HUES48 (cell line): ENCODE results near the gene MTMR12.
"Not testable (repeated sequence)": the region's sequence is repeated elsewhere in the genome, so short reads cannot be mapped to it uniquely, and the experiment has no call there.

Experiments used
- H3K27ac ChIP-seq: one replicate; pipeline ENCODE4 v1.7.0; 2013; ENCODE audit warnings: low read depth, low read length, inconsistent platforms
- H3K27me3 ChIP-seq: 2 replicates; pipeline ENCODE4 v1.6.1; 2013; ENCODE audit warnings: mild to moderate bottlenecking, low read length; ENCODE audit not compliant: control insufficient read depth, insufficient read depth
- H3K36me3 ChIP-seq: 2 replicates; pipeline ENCODE4 v1.6.1; 2013; ENCODE audit warnings: low read length; ENCODE audit not compliant: control insufficient read depth, insufficient read depth
- H3K4me1 ChIP-seq: 2 replicates; pipeline ENCODE4 v1.6.1; 2013; ENCODE audit warnings: mild to moderate bottlenecking, low read length; ENCODE audit not compliant: control insufficient read depth, insufficient read depth
- H3K4me3 ChIP-seq: 2 replicates; pipeline ENCODE4 v1.5.1; 2013; ENCODE audit warnings: mild to moderate bottlenecking, low read depth, low read length
- H3K9ac ChIP-seq: 2 replicates; pipeline ENCODE4 v1.6.1; 2013; ENCODE audit warnings: mild to moderate bottlenecking, low read depth, low read length, moderate library complexity
- H3K9me3 ChIP-seq: 2 replicates; pipeline ENCODE4 v1.6.1; 2013; ENCODE audit warnings: low read length; ENCODE audit not compliant: control insufficient read depth, insufficient read depth

Gene MTMR12

GRCh38 chr5:32297181-32298058, 15.3 kb downstream of the MTMR12 start:
- no peaks in the 10 kb centered on the region for H3K27me3 ChIP-seq
- no peak overlapping the region for H3K27ac ChIP-seq
- H3K4me3 ChIP-seq: no peak overlapping the region
- peaks cover 23% of the 10 kb centered on the region for H3K4me1 ChIP-seq
- no peak overlapping the region for H3K9ac ChIP-seq
- peaks cover 23% of the 10 kb centered on the region for H3K36me3 ChIP-seq
- H3K9me3 ChIP-seq: no peaks in the 10 kb centered on the region

- not testable (repeated sequence) for H3K27ac ChIP-seq, H3K27me3 ChIP-seq, H3K9ac ChIP-seq, H3K9me3 ChIP-seq, H3K4me3 ChIP-seq
- H3K36me3 ChIP-seq: peaks cover 23% of the 10 kb centered on the region
- H3K4me1 ChIP-seq: peaks cover 19% of the 10 kb centered on the region
Measured at GRCh38 chr5:32295966-32296772, 16.6 kb downstream of the MTMR12 start.

DNA sequence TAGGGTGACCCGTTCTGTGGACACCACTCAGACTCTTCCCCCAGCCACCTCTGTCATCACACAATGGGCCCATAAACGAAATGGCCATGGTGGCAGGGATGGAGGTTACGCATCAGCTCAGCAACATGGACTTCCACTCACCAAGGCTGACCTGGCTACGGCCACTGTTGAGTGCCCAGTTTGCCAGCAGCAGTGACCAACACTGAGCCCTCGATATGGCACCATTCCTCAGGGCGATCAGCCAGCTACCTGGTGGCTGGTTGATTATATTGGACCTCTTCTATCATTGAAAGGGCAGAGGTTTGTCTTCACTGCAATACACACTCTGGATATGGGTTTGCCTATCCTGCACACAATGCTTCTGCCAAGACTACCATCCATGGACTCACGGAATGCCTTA, 21.1 kb downstream of the MTMR12 start:
- Histone ChIP-seq H3K27me3 (no peaks in the 10 kb centered on the region), H3K4me3 (no peak overlapping the region), H3K9ac (no peak overlapping the region), H3K27ac (no peak overlapping the region), H3K4me1 (peaks cover 23% of the 10 kb centered on the region), H3K36me3 (peaks cover 23% of the 10 kb centered on the region), H3K9me3 (no peaks in the 10 kb centered on the region)

DNA sequence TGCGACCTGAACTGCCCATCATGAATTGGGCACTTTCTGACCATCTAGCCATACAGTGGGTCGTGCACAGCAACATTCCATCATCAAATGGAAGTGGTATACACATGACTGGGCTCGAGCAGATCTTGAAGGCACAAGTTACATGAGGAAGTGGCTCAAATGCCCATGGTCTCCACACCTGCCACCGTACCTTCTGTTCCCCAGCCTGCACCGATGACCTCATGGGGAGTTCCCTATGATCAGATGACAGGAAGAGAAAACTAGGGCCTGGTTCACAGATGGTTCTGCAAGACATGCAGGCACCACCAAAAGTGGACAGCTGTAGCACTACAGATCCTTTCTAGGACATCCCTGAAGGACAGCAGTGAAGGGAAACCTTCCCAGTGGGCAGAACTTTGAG, 21.8 kb downstream of the MTMR12 start:
- Histone ChIP-seq H3K36me3 (peaks cover 19% of the 10 kb centered on the region), H3K9me3 (no peaks in the 10 kb centered on the region), H3K27ac (no peak overlapping the region), H3K27me3 (no peaks in the 10 kb centered on the region), H3K4me3 (no peak overlapping the region), H3K9ac (no peak overlapping the region), H3K4me1 (peaks cover 24% of the 10 kb centered on the region)

- H3K27ac ChIP-seq, H3K27me3 ChIP-seq, H3K4me3 ChIP-seq, H3K9ac ChIP-seq, H3K9me3 ChIP-seq: not testable (repeated sequence)
- Histone ChIP-seq H3K36me3 (peaks cover 16% of the 10 kb centered on the region), H3K4me1 (peaks cover 29% of the 10 kb centered on the region)
Measured at GRCh38 chr5:32290501-32290900, 22.2 kb downstream of the MTMR12 start.

GRCh38 chr5:32289986-32290385, 22.8 kb downstream of the MTMR12 start:
- not testable (repeated sequence) for H3K27ac ChIP-seq, H3K4me3 ChIP-seq, H3K9me3 ChIP-seq, H3K27me3 ChIP-seq, H3K9ac ChIP-seq
- H3K4me1 ChIP-seq: peaks cover 30% of the 10 kb centered on the region
- peaks cover 10% of the 10 kb centered on the region; the same call in 1 of the 2 replicates for H3K36me3 ChIP-seq

DNA sequence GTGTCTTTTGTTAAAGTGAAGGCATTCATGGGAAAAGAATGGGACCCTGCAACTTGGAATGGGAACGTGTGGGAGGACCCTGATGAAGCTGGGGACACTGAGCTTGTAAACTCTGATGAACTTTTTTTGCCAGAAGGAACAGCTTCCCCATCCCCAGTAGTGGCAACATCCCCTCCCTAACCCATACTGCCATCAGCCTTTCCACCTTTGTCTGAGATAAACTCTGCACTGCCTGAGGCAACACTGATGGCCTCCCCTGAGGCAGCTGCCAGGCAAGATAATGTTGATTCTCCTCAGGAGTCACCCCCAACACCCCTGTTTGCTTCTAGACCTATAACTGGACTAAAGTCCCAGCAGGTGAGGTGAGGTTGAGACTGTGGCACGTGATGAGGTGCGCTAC, 24.6 kb downstream of the MTMR12 start:
- not testable (repeated sequence) for H3K36me3 ChIP-seq, H3K9me3 ChIP-seq, H3K9ac ChIP-seq, H3K4me3 ChIP-seq, H3K27me3 ChIP-seq
- Histone ChIP-seq H3K27ac (peak overlapping the region; percentile 50), H3K4me1 (peaks cover 46% of the 10 kb centered on the region)

DNA sequence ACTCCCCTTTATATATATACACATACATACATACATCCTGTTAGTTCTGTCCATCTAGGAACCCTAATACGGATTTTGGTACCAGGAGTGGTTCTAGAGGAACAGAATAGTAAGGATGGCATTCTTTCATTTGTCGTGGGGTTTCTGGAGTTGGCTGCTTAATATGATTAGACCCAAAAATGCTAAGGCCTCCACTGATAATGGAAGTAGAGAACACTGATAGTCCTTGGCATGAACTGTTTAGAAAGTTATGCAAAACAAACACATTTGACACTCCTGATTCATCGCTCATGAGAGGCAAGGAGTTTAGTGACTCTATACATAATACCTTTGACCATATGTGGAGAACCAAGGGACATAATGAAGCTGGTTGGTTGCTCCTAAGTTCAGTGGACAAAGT, 25.2 kb downstream of the MTMR12 start:
- H3K27me3 ChIP-seq, H3K36me3 ChIP-seq, H3K4me3 ChIP-seq, H3K9me3 ChIP-seq, H3K9ac ChIP-seq: not testable (repeated sequence)
- peaks cover 53% of the 10 kb centered on the region for H3K4me1 ChIP-seq
- peak overlapping the region; percentile 32 for H3K27ac ChIP-seq

GRCh38 chr5:32285510-32286138, 27.1 kb downstream of the MTMR12 start:
- Histone ChIP-seq H3K9me3 (no peaks in the 10 kb centered on the region), H3K4me1 (peaks cover 53% of the 10 kb centered on the region), H3K9ac (no peak overlapping the region), H3K27me3 (no peaks in the 10 kb centered on the region), H3K27ac (peak overlapping the region; percentile 15), H3K36me3 (no peaks in the 10 kb centered on the region), H3K4me3 (no peak overlapping the region)

- Histone ChIP-seq H3K9me3 (no peaks in the 10 kb centered on the region), H3K9ac (no peak overlapping the region), H3K27me3 (no peaks in the 10 kb centered on the region), H3K36me3 (no peaks in the 10 kb centered on the region), H3K4me3 (no peak overlapping the region), H3K4me1 (peaks cover 56% of the 10 kb centered on the region), H3K27ac (peak overlapping the region; percentile 79)
Measured at GRCh38 chr5:32283539-32284377, 29.0 kb downstream of the MTMR12 start.
